NCI-H82 treated with DMSO at 0.1 percent for 48 hours (cell line): ENCODE results near the gene OSBPL2.

Experiments
- DNase-seq: peaks from one replicate; lab custom pipeline; 2025; ENCODE audit not compliant: unreplicated experiment; lab: John Stamatoyannopoulos, UW

Gene OSBPL2

DNA sequence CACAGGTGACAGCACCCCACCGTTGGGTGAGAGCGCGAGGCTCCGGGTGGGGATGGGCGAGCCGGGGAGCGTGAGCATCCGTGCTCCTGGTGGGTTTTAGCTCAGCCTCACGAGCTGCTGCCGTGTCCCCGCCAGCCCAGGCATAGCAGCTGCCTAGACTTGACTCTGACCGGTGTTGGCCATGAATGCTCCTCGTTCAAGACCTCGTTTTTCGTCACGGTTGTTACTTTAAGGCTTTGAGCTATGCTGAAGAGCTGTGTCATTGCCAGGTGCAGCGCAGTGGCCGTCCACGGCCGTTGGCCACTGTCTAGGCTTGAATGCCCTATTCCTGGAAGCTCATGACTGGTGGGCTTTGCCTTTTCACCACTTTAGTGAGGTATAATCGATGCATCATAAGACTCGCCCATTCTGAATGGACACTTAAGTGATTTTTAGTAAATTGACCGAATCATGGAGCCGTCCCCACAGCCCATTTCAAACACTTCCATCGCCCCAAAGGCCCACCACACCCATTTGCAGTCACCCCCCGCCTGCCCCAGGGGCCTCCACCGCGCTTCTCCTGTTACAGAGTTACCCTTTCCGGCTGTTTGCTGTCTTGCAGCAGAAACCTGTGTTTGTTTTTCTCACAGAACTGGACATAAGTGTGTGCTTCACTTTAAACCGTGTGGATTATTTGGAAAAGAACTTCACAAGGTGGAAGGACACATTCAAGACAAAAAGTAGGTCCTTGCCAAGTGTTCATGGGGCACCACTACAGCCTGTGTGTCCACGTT lies 43.0 kb downstream of the OSBPL2 start:
- no peak for DNase-seq

DNA sequence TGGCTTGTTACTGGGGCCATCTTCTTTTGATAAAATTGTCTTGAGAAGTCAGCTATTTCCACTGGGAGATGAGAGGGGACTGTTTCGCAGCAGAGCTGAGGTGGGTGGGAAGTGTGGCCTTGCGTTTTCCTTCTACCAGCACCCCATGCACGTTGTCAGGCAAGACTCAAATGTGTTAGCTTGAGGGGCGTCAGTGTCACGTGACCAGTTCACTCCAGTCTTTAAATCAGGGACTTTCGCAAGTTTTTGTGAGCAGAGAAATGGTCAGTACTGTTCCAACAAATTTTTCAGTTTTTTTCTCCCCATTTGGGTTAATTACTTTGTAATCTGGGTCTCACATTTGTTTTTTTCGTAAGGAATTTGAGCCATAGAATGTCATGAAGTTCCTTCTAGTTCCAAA lies 43.8 kb downstream of the OSBPL2 start:
- DNase-seq = no peak

DNA sequence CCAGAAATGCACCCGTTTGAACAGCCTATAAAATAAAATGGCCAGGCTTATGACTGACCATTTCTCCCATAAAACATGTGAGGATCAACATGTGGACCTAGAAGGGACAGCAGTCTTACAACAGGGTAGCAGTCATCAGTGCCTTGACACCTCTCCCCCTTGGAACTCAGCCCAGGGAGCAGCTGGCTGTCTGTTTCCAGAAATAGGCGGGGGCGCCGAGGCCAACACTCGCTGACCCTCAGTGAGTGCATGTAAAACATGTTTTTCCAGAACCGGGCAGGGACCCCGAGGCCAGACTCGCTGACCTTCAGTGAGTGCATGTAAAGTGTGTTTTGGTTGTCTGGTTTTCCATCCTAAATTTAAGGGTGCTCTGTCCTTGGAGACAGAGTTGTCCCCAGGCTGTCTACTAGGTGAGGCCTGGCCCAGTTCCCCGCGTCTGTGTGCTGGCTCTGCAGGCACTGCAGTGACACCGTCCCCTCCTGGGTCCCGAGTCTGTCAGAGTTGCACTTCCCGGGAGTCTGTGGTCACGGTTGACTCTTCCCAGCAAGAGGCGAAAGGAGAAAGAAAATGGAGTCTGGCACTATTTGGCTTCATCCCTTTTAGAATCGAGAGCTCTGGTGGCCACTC lies 44.7 kb downstream of the OSBPL2 start:
- no peak for DNase-seq

DNA sequence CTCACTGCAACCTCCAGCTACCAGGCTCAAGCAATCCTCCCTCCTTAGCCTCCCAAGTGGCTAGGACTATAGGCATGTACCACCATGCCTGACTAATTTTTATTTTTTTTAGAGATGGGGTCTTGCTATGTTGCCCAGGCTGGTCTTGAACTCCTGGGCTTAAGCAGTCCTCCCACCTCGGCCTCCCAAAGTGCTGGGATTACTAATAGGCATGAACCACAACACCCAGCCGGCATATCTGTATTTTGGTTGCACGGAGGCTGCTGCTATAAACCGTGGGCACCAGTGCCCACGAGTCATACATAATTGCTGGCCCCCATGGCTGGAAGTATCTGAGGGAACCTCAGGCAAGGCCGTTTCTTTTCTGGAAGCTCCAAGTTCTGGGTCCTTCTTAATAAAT lies 46.1 kb downstream of the OSBPL2 start:
- no peak for DNase-seq

DNA sequence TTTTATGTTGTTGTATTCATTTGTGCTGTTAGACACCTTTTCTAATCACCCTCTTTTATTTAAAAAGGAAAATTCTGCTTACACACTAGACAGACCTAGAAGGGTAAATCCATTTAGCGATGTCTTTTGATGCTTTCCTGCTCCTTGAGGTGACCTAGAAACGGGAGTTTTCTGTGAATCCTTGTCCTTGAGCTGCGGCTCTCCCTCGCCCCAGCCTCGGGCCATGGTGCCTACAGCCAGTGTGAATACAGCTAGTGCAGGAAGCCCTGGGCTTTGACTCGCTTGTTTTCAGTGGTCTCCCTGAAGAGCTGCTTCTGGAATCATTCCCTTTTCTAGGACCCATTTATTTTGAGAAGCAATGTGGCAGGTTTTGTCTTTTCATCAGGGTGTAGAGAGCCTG lies 46.8 kb downstream of the OSBPL2 start:
- DNase-seq = no peak

DNA sequence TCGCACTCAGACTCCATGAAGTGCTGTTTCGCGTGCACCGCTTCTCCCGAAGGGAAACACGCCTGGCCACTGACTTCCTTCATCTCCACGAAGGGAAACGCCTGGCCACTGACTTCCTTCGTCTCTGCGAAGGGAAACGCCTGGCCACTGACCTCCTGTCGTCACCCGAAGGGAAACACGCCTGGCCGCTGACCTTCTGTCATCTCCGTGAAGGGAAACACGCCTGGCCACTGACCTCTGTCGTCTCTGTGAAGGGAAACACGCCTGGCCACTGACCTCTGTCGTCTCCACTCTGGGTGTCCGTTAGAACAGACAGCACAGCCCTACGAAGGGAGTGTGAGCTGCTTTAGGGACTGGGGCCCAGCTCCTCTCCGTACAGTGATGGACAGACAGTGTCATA lies 47.4 kb downstream of the OSBPL2 start:
- no peak for DNase-seq

DNA sequence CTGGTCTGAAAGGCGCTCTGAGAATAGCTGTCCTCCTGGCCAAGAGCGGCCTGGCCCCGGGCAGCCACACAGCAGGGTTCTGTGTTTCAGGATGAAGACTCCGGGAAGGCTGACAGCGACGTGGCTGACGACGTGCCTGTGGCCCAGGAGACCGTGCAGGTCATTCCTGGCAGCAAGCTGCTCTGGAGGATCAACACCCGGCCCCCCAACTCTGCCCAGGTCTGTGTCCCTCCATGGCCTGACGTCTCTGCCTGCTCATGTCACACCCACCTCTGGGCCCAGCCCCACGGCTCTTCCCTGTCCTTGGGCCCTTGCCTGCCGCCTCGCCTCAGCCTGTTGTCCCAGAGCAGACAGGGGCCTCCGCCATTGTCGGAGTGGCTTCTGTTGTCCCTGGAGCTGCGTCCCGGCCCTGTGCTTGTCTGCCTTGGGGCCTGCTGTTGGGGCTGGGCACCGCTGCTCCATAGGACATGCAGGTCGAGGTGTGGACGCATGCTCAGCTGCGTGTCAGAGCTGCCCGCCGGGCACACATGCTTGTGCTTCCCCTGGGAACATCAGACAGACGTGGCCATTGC lies 48.3 kb downstream of the OSBPL2 start:
- DNase-seq = no peak

DNA sequence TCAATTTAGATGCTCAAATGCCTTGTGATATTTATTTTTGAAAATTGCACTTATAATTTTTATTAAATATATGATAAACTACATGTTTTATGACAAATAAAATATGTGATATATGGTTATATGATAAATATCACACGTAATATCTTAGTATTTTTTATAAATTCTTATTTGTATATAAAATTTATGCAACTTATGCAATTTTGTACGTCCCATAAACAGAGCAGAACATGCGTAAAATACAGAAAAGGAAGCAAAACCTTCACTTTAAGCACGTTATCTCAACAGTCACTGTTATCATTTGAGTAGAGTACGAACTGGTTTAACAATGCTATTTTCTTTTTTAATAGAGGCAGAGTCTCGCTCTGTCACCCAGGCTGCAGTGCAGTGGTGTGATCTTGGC lies 48.8 kb downstream of the OSBPL2 start:
- DNase-seq = no peak

DNA sequence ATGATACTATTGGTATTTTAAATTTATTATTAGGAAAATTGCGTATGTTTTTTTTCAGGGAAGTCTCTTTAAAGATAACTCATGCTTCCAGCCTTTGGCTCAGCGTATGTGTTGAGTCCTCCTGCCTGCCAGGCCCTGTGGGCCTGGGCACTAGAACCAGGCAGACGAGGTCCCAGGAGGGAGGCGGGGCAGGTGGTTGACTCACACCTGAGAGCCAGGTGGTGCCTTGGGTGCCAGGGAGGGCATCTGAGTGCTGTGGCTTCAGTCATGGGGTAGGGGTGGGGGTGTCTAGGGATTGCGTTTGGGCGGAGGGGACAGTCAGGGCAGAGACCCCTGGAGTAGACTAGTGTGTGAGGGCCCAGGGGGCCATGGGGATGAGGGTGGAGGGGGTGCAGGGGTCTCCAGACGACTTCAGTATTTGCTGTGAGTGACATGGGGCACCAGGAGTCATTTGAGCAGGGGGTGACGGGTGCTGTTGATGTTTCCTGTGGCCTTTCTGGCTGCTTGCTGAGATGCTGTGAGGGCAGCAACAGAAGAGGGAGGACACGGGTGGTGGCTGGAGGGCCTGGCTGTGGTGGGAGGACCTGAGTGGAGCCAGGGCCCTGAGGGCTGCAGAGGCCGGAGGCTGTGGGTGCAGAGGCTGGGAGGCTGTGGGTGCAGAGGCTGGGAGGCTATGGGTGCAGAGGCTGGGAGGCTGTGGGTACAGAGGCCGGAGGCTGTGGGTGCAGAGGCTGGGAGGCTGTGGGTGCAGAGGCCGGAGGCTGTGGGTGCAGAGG lies 49.6 kb downstream of the OSBPL2 start:
- no peak for DNase-seq

DNA sequence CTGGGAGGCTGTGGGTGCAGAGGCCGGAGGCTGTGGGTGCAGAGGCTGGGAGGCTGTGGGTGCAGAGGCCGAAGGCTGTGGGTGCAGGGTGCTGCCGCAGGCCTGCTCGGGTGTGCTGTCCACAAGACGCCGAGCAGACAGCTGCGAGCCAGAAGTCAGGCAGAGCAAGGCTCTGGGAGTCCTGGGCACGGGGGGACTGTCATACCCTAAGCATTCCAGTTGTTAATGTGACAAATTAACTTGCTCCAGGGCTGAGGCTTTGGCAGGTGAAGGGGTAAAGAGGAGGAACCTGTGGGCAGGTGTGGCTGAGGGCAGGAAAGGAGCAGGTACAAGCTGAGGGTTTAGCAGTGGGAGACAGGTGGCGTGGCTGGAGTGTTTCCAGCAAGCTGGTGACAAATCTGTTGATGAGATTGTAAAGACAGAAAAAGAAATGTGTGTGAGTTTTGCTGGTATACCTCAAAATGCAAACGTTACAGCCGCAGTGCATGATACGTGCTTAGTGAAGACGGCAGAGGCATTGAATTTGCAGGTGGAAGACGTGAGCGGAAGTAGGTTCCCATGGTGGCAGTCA lies 50.3 kb downstream of the OSBPL2 start:
- no peak for DNase-seq

DNA sequence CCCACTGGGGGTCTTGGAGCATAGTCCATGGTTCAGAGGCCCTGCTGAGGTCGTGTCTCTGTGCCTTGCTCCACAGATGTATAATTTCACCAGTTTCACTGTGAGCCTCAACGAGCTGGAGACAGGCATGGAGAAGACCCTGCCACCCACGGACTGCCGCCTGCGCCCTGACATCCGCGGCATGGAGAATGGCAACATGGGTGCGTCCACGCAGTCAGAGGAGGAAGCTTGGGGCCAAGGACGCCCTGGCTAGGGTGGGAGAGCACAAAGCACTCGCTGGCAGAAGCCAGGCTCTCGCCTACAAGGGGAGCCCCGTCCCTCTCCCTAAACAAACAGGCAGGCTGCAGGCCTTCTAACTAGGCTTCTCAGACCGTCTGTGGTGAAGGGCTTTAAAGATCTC lies 50.8 kb downstream of the OSBPL2 start:
- DNase-seq = no peak

DNA sequence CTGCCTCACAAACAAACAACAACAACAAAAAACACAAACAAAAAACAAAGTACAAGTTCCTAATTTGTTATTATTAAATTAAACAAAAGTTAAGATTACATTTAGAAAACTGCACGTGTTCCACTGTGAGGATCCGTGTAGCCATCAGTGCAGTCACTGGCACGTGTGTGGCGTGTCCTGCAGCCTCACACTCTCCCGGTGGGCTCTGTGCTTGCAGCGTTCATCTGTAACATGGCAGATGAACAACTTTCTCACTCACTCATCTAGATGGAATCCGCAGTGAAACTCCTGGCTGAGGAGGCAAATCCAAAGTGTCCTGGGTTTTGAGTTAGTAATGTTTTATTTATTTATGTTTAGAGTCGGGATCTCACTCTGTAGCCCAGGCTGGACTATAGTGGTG lies 51.6 kb downstream of the OSBPL2 start:
- no peak for DNase-seq

DNA sequence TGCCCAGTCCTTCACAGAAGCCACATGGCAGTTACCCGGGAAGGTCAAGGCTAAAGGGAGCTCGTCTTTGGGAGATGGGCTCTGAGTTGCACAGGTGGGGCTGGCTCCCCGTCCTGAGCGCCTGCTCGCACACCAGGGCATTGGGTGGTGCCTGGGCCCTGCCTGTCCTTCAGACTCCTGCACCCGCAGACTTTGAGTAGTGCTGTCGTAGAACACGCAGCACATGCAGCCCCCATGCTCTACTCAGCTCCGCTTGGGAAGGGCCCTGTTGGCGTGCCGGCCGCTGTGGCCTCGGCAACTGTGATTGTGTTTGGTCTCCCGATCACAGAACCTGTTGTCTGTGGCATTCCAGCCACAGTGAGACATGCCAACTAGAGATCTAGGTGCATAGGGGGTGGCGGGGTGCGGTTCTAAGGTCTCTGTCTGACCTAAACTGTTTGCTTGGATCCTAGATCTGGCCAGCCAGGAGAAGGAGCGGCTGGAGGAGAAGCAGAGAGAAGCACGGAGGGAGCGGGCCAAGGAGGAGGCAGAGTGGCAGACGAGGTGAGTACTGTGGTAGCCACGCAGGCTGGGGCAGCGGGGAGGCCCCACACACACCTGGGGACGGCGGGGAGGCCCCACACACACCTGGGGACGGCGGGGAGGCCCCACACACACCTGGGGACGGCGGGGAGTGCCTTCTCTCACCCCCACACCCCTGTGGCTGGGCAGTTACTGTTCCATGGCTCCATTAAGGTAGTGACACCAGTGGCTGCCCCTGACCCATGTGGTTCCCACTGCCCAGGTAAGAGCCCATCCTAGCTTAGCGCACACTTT lies 53.1 kb downstream of the OSBPL2 start:
- no peak for DNase-seq

DNA sequence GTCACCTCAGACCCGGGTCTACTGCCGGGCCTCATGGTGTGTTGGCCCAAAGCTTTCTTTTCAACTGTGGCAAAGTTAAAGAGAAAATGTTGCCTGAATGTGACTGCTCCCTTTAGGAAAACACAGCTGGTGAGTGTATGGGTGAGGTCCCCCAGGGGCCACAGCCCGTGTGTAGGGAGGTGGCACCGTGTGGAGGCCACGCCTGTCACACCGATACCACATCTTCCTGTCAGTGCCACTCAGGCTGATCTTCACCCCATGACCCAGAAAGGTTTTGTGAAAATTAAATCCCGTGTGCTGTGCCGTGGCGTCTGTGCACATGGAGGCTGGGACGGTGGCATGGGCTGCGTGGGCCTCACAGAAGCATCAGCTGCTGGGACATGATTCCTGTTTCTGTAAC lies 53.8 kb downstream of the OSBPL2 start:
- no peak for DNase-seq

DNA sequence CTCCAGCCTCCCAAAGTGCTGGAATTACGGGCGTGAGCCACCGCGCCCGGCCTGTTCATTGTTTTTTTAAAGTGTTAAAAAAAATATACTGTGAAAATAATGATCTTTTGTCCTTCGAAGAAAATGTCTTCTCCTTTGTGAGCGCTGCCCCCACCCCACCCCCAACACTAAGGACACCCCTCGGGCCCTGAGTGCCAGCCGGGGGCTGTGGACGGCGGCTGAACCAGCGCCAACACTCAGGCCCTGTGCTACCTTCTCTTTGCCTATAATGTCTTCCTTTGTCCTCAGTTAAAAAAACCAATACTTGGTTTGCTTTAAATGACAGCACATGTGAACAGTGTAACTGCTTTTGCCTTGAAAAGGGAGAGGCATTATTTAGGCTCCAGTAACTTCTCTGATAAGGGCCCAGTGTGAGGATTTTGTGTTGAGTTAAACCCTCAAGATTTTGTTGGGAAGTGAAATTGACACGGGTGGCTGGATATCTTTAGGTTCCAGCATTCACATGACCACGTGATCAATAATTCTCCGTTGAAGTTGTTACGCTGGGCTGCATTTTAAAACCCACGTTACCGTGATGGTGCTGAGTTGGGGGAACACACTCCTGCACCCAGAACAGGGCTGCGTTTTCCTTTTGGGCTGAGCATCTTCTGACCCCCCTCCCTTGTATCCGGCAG lies 54.9 kb downstream of the OSBPL2 start:
- DNase-seq = no peak

DNA sequence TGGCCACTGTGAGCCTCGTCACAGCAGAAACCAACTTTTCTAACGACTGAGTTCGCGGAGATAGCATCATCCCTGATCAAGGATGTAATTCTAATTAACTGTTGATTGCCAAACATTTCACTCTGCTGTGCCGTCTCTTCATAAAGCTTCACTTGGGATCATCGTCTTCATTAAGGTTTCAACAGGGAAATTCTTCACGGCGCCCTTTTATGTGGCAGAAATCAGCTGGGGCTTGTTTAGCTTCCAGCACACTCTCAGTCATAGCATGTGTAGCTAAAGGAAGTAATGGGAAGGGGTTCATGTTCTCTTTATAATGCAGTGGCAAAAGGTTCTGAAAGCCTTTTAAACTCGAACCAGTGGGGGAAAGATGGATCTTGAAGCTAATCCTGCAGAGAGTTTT lies 55.6 kb downstream of the OSBPL2 start:
- DNase-seq = no peak

DNA sequence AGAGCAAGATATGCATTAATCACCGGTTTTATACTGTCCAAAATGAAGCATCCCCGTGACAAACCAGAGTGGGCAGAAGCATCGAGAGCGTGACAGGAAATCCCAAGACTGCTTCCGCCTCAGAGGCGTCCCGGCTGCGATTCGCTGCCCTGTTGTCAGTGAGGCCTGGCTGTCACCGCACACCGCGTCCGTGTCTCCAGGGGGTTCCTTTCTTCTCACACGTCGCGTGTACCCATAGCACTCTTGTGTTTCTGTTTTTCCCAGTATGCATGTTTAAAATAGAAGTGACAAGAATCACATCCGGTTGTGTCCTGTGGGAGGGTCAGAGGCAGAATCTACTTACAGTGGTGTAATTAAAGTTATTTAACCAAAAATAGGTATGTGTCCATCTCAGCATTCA lies 56.2 kb downstream of the OSBPL2 start:
- no peak for DNase-seq

DNA sequence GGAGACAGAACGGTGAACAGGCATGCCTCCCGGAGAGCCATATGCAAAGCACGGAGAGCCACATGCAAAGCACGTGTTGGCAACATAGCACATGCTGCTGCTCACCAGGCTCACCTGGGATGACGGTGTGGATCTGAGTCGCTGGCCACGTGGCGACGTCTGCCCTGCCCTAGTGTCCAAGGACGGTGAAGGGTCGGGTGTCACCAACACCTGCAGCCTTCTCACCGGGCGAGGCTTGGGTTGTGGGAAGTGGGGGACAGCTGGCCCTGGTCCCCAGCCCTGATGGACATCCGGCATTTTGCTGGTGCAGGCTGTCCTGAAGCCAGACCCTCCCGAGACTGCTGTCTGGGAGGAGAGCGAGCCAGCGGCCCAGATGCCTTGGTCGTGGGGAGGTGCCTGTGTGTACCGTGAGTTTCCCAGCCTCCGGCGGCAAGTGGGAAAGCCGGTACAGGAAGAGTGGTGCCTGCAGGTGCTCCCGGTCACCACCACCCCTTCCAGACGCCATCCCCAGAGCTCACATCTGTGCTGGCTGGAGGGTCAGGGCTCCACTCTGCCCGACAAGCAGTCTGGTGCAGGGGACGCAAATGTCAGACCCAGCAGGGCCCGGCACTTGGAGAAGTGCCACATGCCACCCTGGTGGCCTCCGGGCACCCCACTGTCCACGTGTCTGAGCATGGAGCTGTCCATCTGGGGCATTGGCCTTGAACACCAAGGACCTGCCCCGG lies 58.6 kb downstream of the OSBPL2 start:
- DNase-seq = no peak

DNA sequence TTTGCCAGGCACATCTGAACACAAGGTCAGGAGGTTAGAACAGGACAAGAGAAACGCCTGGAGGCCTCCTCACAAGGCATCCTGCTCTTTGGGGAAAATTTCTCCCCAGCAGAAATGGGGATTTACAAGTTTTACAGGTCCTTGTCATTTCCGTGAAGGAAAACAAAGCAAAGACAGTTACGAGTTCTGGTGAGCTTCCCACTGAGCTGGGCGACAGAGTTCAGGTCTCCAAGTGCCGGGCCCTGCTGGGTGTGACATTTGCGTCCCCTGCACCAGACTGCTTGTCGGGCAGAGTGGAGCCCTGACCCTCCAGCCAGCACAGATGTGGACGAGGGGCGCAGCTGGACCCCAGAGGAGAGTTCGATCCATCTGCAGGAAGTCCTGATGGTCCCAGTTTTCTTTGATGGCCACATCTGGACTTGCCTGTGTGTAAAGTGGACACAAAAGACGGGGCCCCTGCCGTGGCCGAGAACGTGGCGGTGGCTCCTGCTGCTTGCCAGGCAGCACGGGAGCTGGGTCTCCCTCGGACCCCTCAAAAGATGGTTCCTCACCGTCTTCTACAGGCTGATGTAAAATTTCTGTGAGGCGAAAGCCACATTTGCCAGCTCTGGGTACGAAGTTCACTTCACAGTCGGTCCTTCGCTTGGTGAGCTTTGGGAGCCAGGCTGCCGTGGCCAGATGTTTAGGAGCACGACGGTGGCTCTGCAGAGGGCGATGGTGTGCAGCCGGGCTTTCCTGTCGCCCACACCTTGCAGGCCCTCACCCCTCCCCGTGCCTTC lies 59.3 kb downstream of the OSBPL2 start:
- no peak for DNase-seq
